Measurements from ENCODE around the gene ADARB2. TPM values are rescaled to one million over a fixed set of nuclear protein-coding genes. Genes with fewer than 3 reads are reported as not detected.

Gene ADARB2
- total RNA-seq, 1 donor from 2014 or later, result 0.05 TPM

DNA sequence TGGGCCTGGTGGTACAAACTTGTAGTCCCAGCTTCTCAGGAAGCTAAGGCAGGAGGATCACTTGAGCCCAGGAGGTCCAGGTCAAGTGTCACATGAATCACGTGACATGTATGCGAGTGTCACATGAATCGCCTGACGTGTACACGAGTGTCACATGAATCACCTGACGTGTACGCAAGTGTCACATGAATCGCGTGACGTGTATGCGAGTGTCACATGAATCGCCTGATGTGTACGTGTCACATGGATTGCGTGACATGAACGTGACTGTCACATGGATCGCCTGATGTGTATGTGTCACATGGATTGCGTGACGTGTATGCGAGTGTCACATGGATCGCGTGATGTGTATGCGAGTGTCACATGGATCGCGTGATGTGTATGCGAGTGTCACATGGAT, 9.5 kb upstream of the ADARB2 start:
- no peaks in the 10 kb centered on the region for H3K4me1 Mint-ChIP-seq (ENCODE audit: low read depth)
- H3K36me3 Mint-ChIP-seq (ENCODE audit: low read depth), result no peaks in the 10 kb centered on the region
- intact Hi-C loops (cut with micrococcal nuclease), result no loop called here
- no peak overlapping the region for H3K4me3 Mint-ChIP-seq (ENCODE audit: low read depth)
- peaks cover 10% of the 10 kb centered on the region for H3K9me3 Mint-ChIP-seq
- no peak overlapping the region for H3K27ac Mint-ChIP-seq
- peaks cover 1% of the 10 kb centered on the region for H3K27me3 Mint-ChIP-seq (ENCODE audit: low read depth)
- DNase-seq (ENCODE audit: low spot score), result no peak

DNA sequence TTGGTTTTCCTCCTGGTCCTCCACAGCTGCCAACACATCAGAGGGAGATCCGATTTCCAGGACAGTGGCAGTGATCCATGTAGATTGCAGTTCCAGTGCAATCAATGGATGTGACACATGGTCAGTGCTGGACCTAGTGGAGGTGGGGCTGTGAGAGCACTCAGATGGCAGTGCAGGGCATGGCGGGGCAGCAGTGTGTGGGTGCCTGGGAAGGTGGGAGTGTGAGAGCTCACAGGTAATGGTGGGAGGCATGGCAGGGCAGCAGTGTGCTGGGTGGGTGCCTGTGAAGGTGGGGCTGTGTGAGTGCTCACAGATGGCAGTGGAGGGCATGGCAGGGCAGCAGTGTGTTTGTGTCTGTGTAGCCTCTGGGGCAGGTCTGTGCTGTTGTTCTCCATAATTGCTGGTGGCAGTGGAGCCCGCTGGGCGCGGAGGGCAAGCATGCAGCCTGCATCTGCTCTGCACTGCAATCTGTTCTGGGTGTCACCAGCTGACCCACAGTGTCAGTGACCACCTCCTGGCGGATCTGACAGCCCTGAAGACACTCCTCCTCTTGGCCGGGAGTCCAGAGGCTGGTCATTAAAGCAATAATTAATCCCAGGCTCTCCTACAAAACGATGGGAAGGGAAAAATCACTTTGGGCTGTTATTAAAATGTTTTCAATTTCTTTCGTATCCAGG, 8.6 kb upstream of the ADARB2 start:
- Mint-ChIP-seq H3K4me3 (ENCODE audit: low read depth) (no peak overlapping the region), H3K27me3 (ENCODE audit: low read depth) (peaks cover 1% of the 10 kb centered on the region), H3K4me1 (ENCODE audit: low read depth) (no peaks in the 10 kb centered on the region), H3K36me3 (ENCODE audit: low read depth) (no peaks in the 10 kb centered on the region), H3K9me3 (peaks cover 10% of the 10 kb centered on the region), H3K27ac (no peak overlapping the region)
- intact Hi-C loops (cut with micrococcal nuclease), result no loop called here
- no peak for DNase-seq (ENCODE audit: low spot score)

DNA sequence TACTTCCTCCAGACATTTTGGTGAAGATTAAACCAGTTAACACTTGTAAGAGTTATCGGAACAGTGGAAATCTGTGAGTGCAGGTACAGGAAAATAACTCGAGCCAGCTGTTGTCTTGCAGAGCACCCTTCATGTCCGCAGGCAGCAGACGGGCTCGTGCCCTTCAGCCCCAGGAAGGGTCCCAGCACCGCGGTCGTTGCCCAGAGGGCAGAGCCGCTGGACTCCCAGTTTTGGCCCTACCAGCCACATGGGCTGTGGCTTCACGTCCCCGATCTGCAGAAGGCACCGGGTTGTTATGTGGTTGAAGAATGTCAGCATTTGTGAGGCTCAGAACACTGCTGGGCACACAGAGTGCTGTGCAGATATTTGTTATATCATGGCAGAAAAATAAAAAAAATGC, 7.2 kb upstream of the ADARB2 start:
- H3K36me3 Mint-ChIP-seq (ENCODE audit: low read depth), result no peaks in the 10 kb centered on the region
- no peak overlapping the region for H3K27ac Mint-ChIP-seq
- intact Hi-C loops (cut with micrococcal nuclease), result no loop called here
- H3K4me1 Mint-ChIP-seq (ENCODE audit: low read depth), result no peaks in the 10 kb centered on the region
- no peak overlapping the region for H3K4me3 Mint-ChIP-seq (ENCODE audit: low read depth)
- DNase-seq (ENCODE audit: low spot score), result no peak
- H3K27me3 Mint-ChIP-seq (ENCODE audit: low read depth), result peaks cover 4% of the 10 kb centered on the region
- peaks cover 7% of the 10 kb centered on the region for H3K9me3 Mint-ChIP-seq

GRCh38 chr10:1743141-1743540, 5.8 kb upstream of the ADARB2 start:
- H3K4me1 Mint-ChIP-seq (ENCODE audit: low read depth), result no peaks in the 10 kb centered on the region
- intact Hi-C loops (cut with micrococcal nuclease), result no loop called here
- no peak overlapping the region for H3K27ac Mint-ChIP-seq
- H3K9me3 Mint-ChIP-seq, result no peaks in the 10 kb centered on the region
- no peak for DNase-seq (ENCODE audit: low spot score)
- no peak overlapping the region for H3K4me3 Mint-ChIP-seq (ENCODE audit: low read depth)
- H3K36me3 Mint-ChIP-seq (ENCODE audit: low read depth), result no peaks in the 10 kb centered on the region
- H3K27me3 Mint-ChIP-seq (ENCODE audit: low read depth), result peaks cover 18% of the 10 kb centered on the region

- no peak for DNase-seq (ENCODE audit: low spot score)
- Mint-ChIP-seq H3K9me3 (no peaks in the 10 kb centered on the region), H3K27ac (no peak overlapping the region), H3K36me3 (ENCODE audit: low read depth) (no peaks in the 10 kb centered on the region), H3K4me3 (ENCODE audit: low read depth) (no peak overlapping the region), H3K27me3 (ENCODE audit: low read depth) (peaks cover 27% of the 10 kb centered on the region), H3K4me1 (ENCODE audit: low read depth) (peaks cover under 1% of the 10 kb centered on the region)
- intact Hi-C loops (cut with micrococcal nuclease), result no loop called here
Observed at GRCh38 chr10:1741450-1741849, 4.1 kb upstream of the ADARB2 start.

- intact Hi-C loops (cut with micrococcal nuclease), result no loop called here
- DNase-seq (ENCODE audit: low spot score), result no peak
- no peak overlapping the region for H3K4me3 Mint-ChIP-seq (ENCODE audit: low read depth)
- no peaks in the 10 kb centered on the region for H3K36me3 Mint-ChIP-seq (ENCODE audit: low read depth)
- H3K4me1 Mint-ChIP-seq (ENCODE audit: low read depth), result peaks cover 2% of the 10 kb centered on the region
- peaks cover 43% of the 10 kb centered on the region for H3K27me3 Mint-ChIP-seq (ENCODE audit: low read depth)
- no peaks in the 10 kb centered on the region for H3K9me3 Mint-ChIP-seq
- H3K27ac Mint-ChIP-seq, result no peak overlapping the region
Observed at GRCh38 chr10:1739751-1740150, 2.4 kb upstream of the ADARB2 start.

- Mint-ChIP-seq H3K4me3 (ENCODE audit: low read depth) (no peak overlapping the region), H3K36me3 (ENCODE audit: low read depth) (no peaks in the 10 kb centered on the region), H3K27ac (no peak overlapping the region), H3K27me3 (ENCODE audit: low read depth) (peaks cover 44% of the 10 kb centered on the region), H3K9me3 (no peaks in the 10 kb centered on the region), H3K4me1 (ENCODE audit: low read depth) (peaks cover 2% of the 10 kb centered on the region)
- intact Hi-C loops (cut with micrococcal nuclease), result no loop called here
- no peak for DNase-seq (ENCODE audit: low spot score)
Observed at GRCh38 chr10:1738950-1739349, 1.6 kb upstream of the ADARB2 start.

DNA sequence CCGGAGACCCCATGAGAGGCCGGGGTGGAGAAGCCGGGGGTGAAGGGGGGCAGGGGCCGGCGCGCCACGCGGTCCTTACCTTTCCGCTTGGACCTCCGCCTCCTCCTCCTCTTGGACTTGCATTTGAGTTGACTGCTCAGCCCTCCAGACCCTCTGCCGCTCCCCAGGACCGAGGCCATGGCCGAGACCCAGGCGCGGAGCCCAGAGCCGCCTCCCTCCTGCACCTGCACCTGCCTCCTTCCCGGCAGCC, 428 bp downstream of the ADARB2 start:
- H3K4me1 Mint-ChIP-seq (ENCODE audit: low read depth), result peaks cover 2% of the 10 kb centered on the region
- H3K36me3 Mint-ChIP-seq (ENCODE audit: low read depth), result no peaks in the 10 kb centered on the region
- peaks cover 60% of the 10 kb centered on the region for H3K27me3 Mint-ChIP-seq (ENCODE audit: low read depth)
- H3K9me3 Mint-ChIP-seq, result no peaks in the 10 kb centered on the region
- H3K27ac Mint-ChIP-seq, result no peak overlapping the region
- intact Hi-C loops (cut with micrococcal nuclease), result no loop called here
- no peak overlapping the region for H3K4me3 Mint-ChIP-seq (ENCODE audit: low read depth)
- DNase-seq (ENCODE audit: low spot score), result no peak

DNA sequence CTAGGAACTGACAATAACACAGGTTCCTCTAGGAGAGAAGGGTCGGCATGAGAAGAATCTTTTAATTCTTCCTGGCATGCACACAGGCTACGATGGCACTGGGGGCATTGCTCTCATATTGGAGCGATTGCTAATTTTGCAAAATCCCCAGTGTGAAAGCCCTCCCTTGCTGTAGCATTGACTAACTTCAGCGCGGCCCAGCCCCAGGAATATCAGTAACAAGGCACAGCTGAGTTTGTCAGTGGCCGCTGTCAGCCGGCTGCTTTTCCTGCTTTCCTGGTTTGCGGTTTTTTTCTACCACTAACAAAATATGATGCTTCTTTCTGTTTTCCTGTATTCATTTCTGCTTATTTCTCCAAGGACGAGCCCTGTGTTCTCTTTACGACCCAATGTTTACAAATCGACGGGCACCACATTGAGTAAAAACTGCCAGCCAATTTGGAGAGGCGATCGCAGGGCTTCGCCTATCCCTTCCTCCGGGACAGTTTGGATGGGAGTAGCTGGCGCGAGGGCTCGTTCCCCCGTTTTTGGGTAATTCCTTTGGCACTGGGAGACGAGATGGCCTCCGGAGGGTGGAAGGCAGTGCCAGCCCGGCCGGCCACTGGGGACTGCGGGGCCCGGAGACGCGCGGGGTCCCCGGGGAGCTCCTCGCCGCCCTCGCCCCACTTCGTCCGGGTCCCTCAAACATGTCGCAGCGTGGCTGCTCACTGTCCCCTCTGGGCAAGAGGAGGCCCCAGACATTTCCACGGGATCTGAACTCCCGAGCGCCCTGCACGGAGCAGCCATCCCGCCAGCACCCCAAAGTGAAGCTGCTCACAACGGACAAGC, 967 bp downstream of the ADARB2 start:
- intact Hi-C loops (cut with micrococcal nuclease), result no loop called here

DNA sequence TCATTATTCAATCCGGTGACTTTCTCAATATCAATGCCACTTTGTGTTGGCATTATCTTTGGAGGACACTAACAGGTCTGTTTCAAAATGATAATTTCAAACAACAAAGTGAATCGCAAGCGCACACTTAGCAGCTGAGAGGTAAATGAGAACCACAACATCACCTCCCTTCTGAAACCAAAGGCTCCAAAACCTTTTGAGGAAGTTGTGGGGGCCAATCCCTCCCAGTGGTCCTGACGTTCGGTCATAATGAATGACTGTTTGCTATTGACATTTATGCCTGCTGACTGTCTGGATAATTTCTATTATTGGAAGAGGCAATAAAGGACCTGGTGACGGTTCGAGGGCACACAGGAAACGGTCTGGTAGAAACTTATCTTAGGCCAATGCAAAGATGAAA, 1.8 kb downstream of the ADARB2 start:
- no peaks in the 10 kb centered on the region for H3K36me3 Mint-ChIP-seq (ENCODE audit: low read depth)
- H3K9me3 Mint-ChIP-seq, result no peaks in the 10 kb centered on the region
- peaks cover 68% of the 10 kb centered on the region for H3K27me3 Mint-ChIP-seq (ENCODE audit: low read depth)
- H3K27ac Mint-ChIP-seq, result no peak overlapping the region
- intact Hi-C loops (cut with micrococcal nuclease), result no loop called here
- H3K4me3 Mint-ChIP-seq (ENCODE audit: low read depth), result no peak overlapping the region
- DNase-seq (ENCODE audit: low spot score), result no peak
- peaks cover 2% of the 10 kb centered on the region for H3K4me1 Mint-ChIP-seq (ENCODE audit: low read depth)

More for the DNA sequence above, 967 bp downstream of the ADARB2 start:
- Mint-ChIP-seq H3K4me1 (ENCODE audit: low read depth) (peaks cover 2% of the 10 kb centered on the region), H3K36me3 (ENCODE audit: low read depth) (no peaks in the 10 kb centered on the region), H3K4me3 (ENCODE audit: low read depth) (no peak overlapping the region), H3K9me3 (no peaks in the 10 kb centered on the region), H3K27ac (no peak overlapping the region), H3K27me3 (ENCODE audit: low read depth) (peaks cover 62% of the 10 kb centered on the region)
- no peak for DNase-seq (ENCODE audit: low spot score)

- Mint-ChIP-seq H3K27ac (no peak overlapping the region), H3K4me1 (ENCODE audit: low read depth) (peaks cover 2% of the 10 kb centered on the region), H3K4me3 (ENCODE audit: low read depth) (no peak overlapping the region)
Observed at GRCh38 chr10:1734288-1734687, 3.0 kb downstream of the ADARB2 start.

DNA sequence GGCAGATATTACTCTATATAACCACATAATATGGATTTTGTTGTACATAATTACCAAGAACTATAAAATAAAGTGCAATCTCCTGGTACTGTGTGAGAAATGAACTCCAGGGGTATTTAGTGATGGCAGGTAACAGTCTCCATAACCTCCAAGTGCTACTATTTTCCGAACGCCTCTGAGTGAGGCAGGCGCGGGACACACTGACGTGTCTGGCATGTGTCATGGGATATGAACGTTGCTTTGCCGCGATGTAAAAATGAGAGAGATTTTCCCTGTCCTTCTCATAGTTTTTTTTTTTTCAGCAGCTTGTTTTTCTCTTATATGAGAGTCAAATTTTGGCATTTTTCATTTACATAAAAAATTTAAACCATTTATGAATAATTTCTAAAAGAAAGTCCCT, 3.6 kb downstream of the ADARB2 start:
- H3K27me3 Mint-ChIP-seq (ENCODE audit: low read depth), result peaks cover 62% of the 10 kb centered on the region
- intact Hi-C loops (cut with micrococcal nuclease), result no loop called here
- H3K4me1 Mint-ChIP-seq (ENCODE audit: low read depth), result peaks cover 2% of the 10 kb centered on the region
- H3K27ac Mint-ChIP-seq, result no peak overlapping the region
- no peaks in the 10 kb centered on the region for H3K36me3 Mint-ChIP-seq (ENCODE audit: low read depth)
- DNase-seq (ENCODE audit: low spot score), result no peak
- no peak overlapping the region for H3K4me3 Mint-ChIP-seq (ENCODE audit: low read depth)
- H3K9me3 Mint-ChIP-seq, result no peaks in the 10 kb centered on the region

More at GRCh38 chr10:1734288-1734687, 3.0 kb downstream of the ADARB2 start:
- Mint-ChIP-seq H3K36me3 (ENCODE audit: low read depth) (no peaks in the 10 kb centered on the region), H3K9me3 (no peaks in the 10 kb centered on the region), H3K27me3 (ENCODE audit: low read depth) (peaks cover 68% of the 10 kb centered on the region)
- no peak for DNase-seq (ENCODE audit: low spot score)
- intact Hi-C loops (cut with micrococcal nuclease), result no loop called here

DNA sequence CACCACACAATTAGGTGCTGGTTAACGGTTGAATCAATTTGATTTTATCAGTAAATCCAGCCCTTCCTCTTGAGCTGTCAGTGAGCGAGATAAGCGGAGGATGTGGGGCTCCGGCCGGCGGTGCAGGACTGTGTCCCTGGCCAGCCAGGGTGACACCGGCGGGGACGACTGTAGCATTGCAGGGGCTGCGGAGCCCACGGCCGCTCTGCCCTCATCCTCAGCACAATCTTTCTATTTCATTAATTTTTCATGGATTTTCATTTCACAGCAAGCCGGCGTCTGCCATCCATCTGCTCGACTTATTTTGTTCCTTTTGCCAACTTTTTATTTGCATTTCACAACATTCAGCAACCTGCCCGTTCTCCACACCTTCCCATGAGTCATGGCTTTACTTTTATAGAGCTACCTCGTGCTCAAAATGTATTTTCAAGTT, 4.7 kb downstream of the ADARB2 start:
- no peak overlapping the region for H3K27ac Mint-ChIP-seq
- peaks cover 2% of the 10 kb centered on the region for H3K4me1 Mint-ChIP-seq (ENCODE audit: low read depth)
- intact Hi-C loops (cut with micrococcal nuclease), result no loop called here
- no peak overlapping the region for H3K4me3 Mint-ChIP-seq (ENCODE audit: low read depth)
- no peaks in the 10 kb centered on the region for H3K9me3 Mint-ChIP-seq
- no peak for DNase-seq (ENCODE audit: low spot score)
- peaks cover 52% of the 10 kb centered on the region for H3K27me3 Mint-ChIP-seq (ENCODE audit: low read depth)
- H3K36me3 Mint-ChIP-seq (ENCODE audit: low read depth), result no peaks in the 10 kb centered on the region

Measured in activated T-helper 2 cell treated with anti-CD3 and anti-CD28 coated beads, Interferon-gamma antibody, Interleukin-2, Interleukin-4, amounts not matched to agents 10 μg/mL and 5 μg/mL and 100 μg/mL, durations not matched to agents 14 hours and 24 hours and 36 hours (primary cell).